MM.1S (cell line): ENCODE data around the gene TRAPPC8.
"Not testable (repeated sequence)": the region's sequence is repeated elsewhere in the genome, so short reads cannot be mapped to it uniquely, and the experiment has no call there.

ENCODE experiments used
- DNase-seq: peaks from one replicate; pipeline ENCODE4 v3.0.0-alpha.2; 2015
- H2AFZ ChIP-seq: fragments of 300-600 bp; sonication (generic); 2 replicates; pipeline ENCODE4 v1.6.0; 2016; ENCODE audit warnings: antibody characterized with exemption, low read length
- H3F3A ChIP-seq: fragments of 300-600 bp; sonication (generic); 2 replicates; pipeline ENCODE4 v1.6.1; 2016; ENCODE audit warnings: mild to moderate bottlenecking, antibody characterized with exemption, low read length, moderate library complexity, mixed read lengths; ENCODE audit not compliant: insufficient read depth
- H3K27ac ChIP-seq: fragments of 300-600 bp; sonication (generic); 2 replicates; pipeline ENCODE4 v1.5.1; 2016; ENCODE audit warnings: mild to moderate bottlenecking, low read length
- H3K27me3 ChIP-seq: fragments of 300-600 bp; sonication (generic); replicated peaks from 2 replicates; pipeline ENCODE4 v1.6.0; 2016; ENCODE audit warnings: low read length; ENCODE audit not compliant: insufficient read depth
- H3K36me3 ChIP-seq: fragments of 300-600 bp; sonication (generic); replicated peaks from 2 replicates; pipeline ENCODE4 v1.6.1; 2016; ENCODE audit warnings: mild to moderate bottlenecking, low read length, mixed read lengths; ENCODE audit not compliant: insufficient read depth
- H3K4me1 ChIP-seq: fragments of 300-600 bp; sonication (generic); 2 replicates; pipeline ENCODE4 v1.6.1; 2016; ENCODE audit warnings: low read length, mixed read lengths
- H3K4me2 ChIP-seq: fragments of 300-600 bp; sonication (generic); 2 replicates; pipeline ENCODE4 v1.6.0; 2016; ENCODE audit warnings: low read depth, low read length
- H3K4me3 ChIP-seq: fragments of 300-600 bp; sonication (generic); 2 replicates; pipeline ENCODE4 v1.5.1; 2016; ENCODE audit warnings: low read length, mixed read lengths
- H3K79me2 ChIP-seq: fragments of 300-600 bp; sonication (generic); 2 replicates; pipeline ENCODE4 v1.6.1; 2016; ENCODE audit warnings: mixed run types, low read length, mixed read lengths
- H3K9ac ChIP-seq: fragments of 300-600 bp; sonication (generic); 2 replicates; pipeline ENCODE4 v1.6.1; 2016; ENCODE audit warnings: low read length, mixed read lengths
- H3K9me2 ChIP-seq: fragments of 300-600 bp; sonication (generic); replicated peaks from 2 replicates; pipeline ENCODE4 v1.6.1; 2016; ENCODE audit warnings: mild to moderate bottlenecking, low read length, mixed read lengths; ENCODE audit not compliant: insufficient read depth
- H3K9me3 ChIP-seq: fragments of 300-600 bp; sonication (generic); replicated peaks from 2 replicates; pipeline ENCODE4 v1.6.1; 2016; ENCODE audit warnings: mild to moderate bottlenecking, low read length, mixed read lengths; ENCODE audit not compliant: insufficient read depth
- H4K20me1 ChIP-seq: fragments of 300-600 bp; sonication (generic); 2 replicates; pipeline ENCODE4 v1.6.1; 2016; ENCODE audit warnings: mild to moderate bottlenecking, low read length, moderate library complexity, mixed read lengths; ENCODE audit not compliant: insufficient read depth
- CTCF ChIP-seq: fragments of 300-600 bp; sonication (generic); IDR thresholded peaks from 2 replicates; pipeline ENCODE4 v1.5.1; 2016; ENCODE audit warnings: antibody characterized with exemption, low read length, mixed read lengths
- EZH2 ChIP-seq: fragments of 300-600 bp; sonication (generic); optimal IDR thresholded peaks from 2 replicates; pipeline ENCODE3; 2017; ENCODE audit warnings: low read depth, mild to moderate bottlenecking, antibody characterized with exemption, low read length, mixed read lengths
- EZH2phosphoT487 ChIP-seq: fragments of 300-600 bp; sonication (generic); IDR thresholded peaks from 2 replicates; pipeline ENCODE4 v1.6.1; 2018; ENCODE audit warnings: antibody characterized with exemption, low read length

The TRAPPC8 gene

GRCh38 chr18:31957728-31958127, 14.8 kb upstream of the TRAPPC8 start:
- TF ChIP-seq EZH2phosphoT487 (no peak), EZH2 (no peak)
- H2AFZ ChIP-seq, result no peak overlapping the region
- 0 out of 2 replicates have a peak, but pooled peaks cover 3% of the 10 kb centered on the region for H3K4me1 ChIP-seq
- no peak overlapping the region for H3K4me3 ChIP-seq
- H3K79me2 ChIP-seq, result no peaks in the 10 kb centered on the region
- H3K9ac ChIP-seq, result no peak overlapping the region
- no peak overlapping the region for H3K4me2 ChIP-seq
- H3K27ac ChIP-seq, result no peak overlapping the region
- no peak for DNase-seq
- no peaks in the 10 kb centered on the region for H3K9me3 ChIP-seq
- no peaks in the 10 kb centered on the region for H3K9me2 ChIP-seq
- no peaks in the 10 kb centered on the region for H3K27me3 ChIP-seq
- no peaks in the 10 kb centered on the region for H3K36me3 ChIP-seq
- H4K20me1 ChIP-seq, result no peaks in the 10 kb centered on the region
- no peaks in the 10 kb centered on the region for H3F3A ChIP-seq

- Histone ChIP-seq H2AFZ (no peak overlapping the region), H3F3A (no peaks in the 10 kb centered on the region), H3K27me3 (no peaks in the 10 kb centered on the region), H3K27ac (no peak overlapping the region), H3K4me1 (0 out of 2 replicates have a peak, but pooled peaks cover 3% of the 10 kb centered on the region), H3K9ac (no peak overlapping the region), H4K20me1 (no peaks in the 10 kb centered on the region), H3K36me3 (no peaks in the 10 kb centered on the region), H3K4me3 (no peak overlapping the region), H3K9me3 (no peaks in the 10 kb centered on the region), H3K9me2 (no peaks in the 10 kb centered on the region), H3K79me2 (no peaks in the 10 kb centered on the region), H3K4me2 (no peak overlapping the region)
- no peak for DNase-seq
- TF ChIP-seq EZH2, result no peak
- TF ChIP-seq CTCF, result no peak
- no peak for TF ChIP-seq EZH2phosphoT487
These were observed 11.4 kb upstream of the TRAPPC8 start for GRCh38 chr18:31954349-31954748.

GRCh38 chr18:31953699-31954098, 10.8 kb upstream of the TRAPPC8 start:
- not testable (repeated sequence) for H3K9ac ChIP-seq, H3K27me3 ChIP-seq, H3F3A ChIP-seq, H3K9me2 ChIP-seq, DNase-seq, H3K4me3 ChIP-seq, H3K79me2 ChIP-seq, H3K27ac ChIP-seq, H4K20me1 ChIP-seq, H3K36me3 ChIP-seq, H2AFZ ChIP-seq, H3K4me2 ChIP-seq, H3K4me1 ChIP-seq, H3K9me3 ChIP-seq

- Histone ChIP-seq H3K79me2 (no peaks in the 10 kb centered on the region), H3K9ac (no peak overlapping the region), H3K27ac (no peak overlapping the region), H3F3A (no peaks in the 10 kb centered on the region), H3K9me2 (no peaks in the 10 kb centered on the region), H3K9me3 (no peaks in the 10 kb centered on the region), H2AFZ (no peak overlapping the region), H3K4me2 (no peak overlapping the region), H4K20me1 (no peaks in the 10 kb centered on the region), H3K4me1 (0 out of 2 replicates have a peak, but pooled peaks cover 3% of the 10 kb centered on the region), H3K27me3 (no peaks in the 10 kb centered on the region), H3K4me3 (no peak overlapping the region), H3K36me3 (no peaks in the 10 kb centered on the region)
- no peak for TF ChIP-seq EZH2phosphoT487
- TF ChIP-seq CTCF, result no peak
- TF ChIP-seq EZH2, result no peak
- no peak for DNase-seq
These were observed 9.3 kb upstream of the TRAPPC8 start for GRCh38 chr18:31952223-31952622.
